GM19193 (cell line): ENCODE results near the gene PCDHB6.

Experiments
- POLR2A ChIP-seq: IDR thresholded peaks from 4 replicates; pipeline ENCODE4 v1.6.1; 2011; ENCODE audit not compliant: insufficient read depth, insufficient read length; ENCODE audit errors: extremely low read depth

PCDHB6 gene

GRCh38 chr5:141149812-141150211, at the start of gene PCDHB6:
Gene PCDHB6 (plus strand): TSS chr5:141150057. CDS start chr5:141150258, 201 bp downstream.
- no peak for TF ChIP-seq POLR2A

GRCh38 chr5:141100243-141100805, 49.5 kb upstream of the PCDHB6 start, which contains the start of gene PCDHB3:
Gene PCDHB3 (plus strand): TSS chr5:141100473. CDS start chr5:141100650, 177 bp downstream.
- TF ChIP-seq POLR2A = no peak

DNA sequence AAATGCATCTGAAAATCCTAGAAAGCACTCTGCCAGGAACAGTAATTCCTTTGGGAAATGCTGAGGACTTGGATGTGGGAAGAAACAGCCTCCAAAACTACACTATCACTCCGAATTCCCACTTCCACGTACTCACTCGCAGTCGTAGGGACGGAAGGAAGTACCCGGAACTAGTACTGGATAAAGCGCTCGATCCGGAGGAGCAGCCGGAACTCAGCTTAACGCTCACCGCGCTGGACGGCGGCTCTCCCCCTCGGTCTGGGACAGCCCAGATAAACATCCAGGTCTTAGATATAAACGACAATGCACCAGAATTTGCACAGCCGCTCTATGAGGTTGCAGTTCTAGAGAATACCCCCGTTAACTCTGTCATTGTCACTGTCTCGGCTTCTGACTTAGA, 48.8 kb upstream of the PCDHB6 start:
- no peak for TF ChIP-seq POLR2A

DNA sequence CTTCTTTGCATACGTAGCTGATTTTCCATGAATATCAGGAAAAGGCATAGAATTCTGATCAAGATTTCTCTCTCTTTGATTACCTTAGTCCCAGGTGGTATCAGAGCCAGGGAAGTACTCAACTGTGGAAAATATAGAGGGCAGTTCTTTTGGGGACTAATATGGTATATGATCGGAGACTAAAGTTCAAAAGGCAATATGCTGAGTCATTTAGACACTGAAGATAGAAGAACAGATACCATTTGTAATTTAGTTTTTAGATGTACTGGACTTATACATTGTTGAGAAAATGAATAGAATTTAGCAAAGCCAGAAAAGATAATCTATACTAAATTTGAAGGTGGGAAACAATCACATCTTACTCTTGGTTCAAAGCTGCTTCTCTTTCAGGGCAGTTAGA, 44.5 kb upstream of the PCDHB6 start:
- no peak for TF ChIP-seq POLR2A

DNA sequence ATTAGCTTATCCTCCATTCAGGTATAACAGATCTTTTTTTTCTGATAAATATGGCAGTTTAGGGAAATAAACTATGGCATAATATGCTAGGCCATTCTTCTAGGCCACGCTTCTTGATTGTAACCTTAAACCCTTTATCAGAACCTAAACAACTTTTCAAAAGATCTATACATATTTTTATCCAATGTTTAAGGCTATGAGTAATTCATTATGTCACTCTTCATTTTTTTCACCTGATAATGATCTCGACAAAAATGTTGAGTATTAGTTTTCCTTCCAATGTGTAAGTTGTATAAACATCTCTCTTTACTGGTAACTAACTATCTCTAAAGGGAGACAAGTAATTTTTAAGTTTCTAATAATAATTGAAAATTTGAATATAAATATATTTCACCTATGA, 30.6 kb upstream of the PCDHB6 start:
- TF ChIP-seq POLR2A = no peak

DNA sequence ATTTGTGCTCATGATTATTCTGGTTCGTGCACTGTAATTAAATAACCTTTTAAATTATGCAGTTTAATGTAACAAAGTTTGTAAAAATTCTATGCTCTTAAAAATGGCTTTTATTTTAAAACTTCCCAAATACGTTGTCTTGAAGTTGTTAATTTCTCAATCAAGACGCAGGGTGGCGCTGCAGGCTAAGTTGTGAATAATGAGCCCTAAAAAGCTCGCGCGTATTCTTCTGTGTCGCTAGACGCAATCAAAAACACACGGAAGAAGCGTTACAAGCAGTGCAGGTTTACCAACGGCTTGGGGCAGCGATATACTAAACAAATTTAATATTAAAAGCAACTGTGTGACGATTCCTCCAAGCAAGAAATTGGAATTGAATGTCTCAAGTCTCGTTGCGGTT, 28.3 kb upstream of the PCDHB6 start, which contains the start of gene PCDHB4:
TSS of gene PCDHB4 (plus strand) at position 256 of the 400 bp plus-strand sequence. CDS start 181 bp downstream, outside the sequence.
- TF ChIP-seq POLR2A = no peak

DNA sequence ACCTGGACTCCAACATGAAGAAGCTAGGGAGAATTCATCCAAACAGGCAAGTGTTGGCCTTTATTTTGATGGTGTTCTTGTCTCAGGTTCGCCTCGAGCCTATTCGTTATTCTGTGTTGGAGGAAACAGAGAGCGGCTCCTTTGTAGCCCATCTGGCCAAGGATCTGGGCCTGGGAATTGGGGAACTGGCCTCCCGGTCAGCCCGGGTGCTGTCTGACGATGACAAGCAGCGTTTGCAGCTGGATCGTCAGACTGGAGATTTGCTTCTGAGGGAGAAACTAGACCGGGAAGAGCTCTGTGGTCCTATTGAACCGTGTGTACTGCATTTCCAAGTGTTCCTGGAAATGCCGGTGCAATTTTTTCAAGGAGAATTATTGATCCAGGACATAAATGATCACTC, 27.9 kb upstream of the PCDHB6 start:
- no peak for TF ChIP-seq POLR2A

- no peak for TF ChIP-seq POLR2A
These were observed 22.6 kb upstream of the PCDHB6 start for GRCh38 chr5:141127305-141127704.

GRCh38 chr5:141135030-141135717, 14.7 kb upstream of the PCDHB6 start, which contains the start of gene PCDHB5:
Gene PCDHB5 (plus strand): TSS chr5:141135206. CDS start chr5:141135435, 229 bp downstream.
- no peak for TF ChIP-seq POLR2A

GRCh38 chr5:141135718-141136266, 14.1 kb upstream of the PCDHB6 start:
- TF ChIP-seq POLR2A = no peak

GRCh38 chr5:141150224-141150992, 551 bp downstream of the PCDHB6 start:
- no peak for TF ChIP-seq POLR2A

DNA sequence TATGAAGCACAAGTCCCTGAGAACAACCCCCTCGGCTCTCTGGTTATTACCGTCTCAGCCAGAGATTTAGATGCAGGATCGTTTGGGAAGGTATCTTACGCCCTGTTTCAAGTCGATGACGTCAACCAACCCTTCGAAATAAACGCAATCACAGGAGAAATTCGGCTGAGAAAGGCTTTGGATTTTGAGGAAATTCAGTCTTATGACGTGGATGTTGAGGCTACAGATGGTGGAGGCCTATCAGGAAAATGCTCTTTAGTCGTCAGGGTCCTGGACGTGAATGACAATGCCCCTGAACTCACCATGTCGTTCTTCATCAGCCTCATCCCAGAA, 1.1 kb downstream of the PCDHB6 start:
- TF ChIP-seq POLR2A = no peak

DNA sequence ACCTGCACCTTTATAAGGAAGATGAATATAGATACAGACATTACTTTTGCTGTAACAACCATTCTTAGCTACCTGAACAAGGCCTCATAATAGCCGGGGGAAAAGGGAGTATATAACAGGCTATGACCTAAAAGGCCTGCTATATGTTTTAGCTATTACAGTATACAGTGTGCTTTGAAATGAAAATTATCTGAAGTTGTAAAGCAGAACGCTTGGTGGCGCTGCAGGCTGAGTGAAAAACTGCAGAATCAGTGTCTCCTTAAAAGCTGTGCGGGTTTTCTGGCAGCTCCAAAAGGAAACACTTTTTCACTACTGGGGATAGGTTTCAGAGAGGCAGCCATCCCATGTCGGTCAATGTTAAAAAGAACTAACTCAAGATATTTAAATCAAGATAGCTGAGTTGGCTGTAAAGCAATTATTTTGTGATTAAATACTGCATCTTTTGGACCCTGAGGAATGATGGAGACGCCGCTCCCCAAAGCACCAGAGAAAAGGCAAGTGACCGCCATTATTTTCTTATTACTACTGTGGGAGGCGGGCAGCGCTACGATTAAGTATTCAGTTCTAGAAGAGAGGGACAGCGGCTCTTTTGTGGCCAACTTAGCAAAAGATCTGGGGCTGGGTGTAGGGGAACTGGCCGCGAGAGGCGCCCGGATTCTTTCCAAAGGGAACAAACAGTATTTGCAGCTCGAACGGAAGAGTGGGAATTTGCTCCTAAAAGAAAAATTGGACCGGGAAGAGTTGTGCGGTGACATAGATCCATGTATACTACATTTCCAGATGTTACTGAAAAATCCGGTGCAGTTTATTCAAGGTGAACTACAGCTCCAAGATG, 5.9 kb downstream of the PCDHB6 start:
- TF ChIP-seq POLR2A = no peak

- no peak for TF ChIP-seq POLR2A
These were observed 22.7 kb downstream of the PCDHB6 start, which contains the start of gene PCDHB7 for GRCh38 chr5:141172381-141173204. Gene PCDHB7 (plus strand): TSS chr5:141172644. CDS start chr5:141172836, 192 bp downstream.
